ENCODE data around the gene PCP2. TPM values are rescaled to one million over a fixed set of nuclear protein-coding genes. Genes with fewer than 3 reads are reported as not detected.
A peak's percentile ranks its signal among the peaks of the same experiment; 100 is the strongest.

Gene PCP2
- total RNA-seq, 1 experiment from 2014 or later = not detected

GRCh38 chr19:7670790-7671189 is 37.3 kb upstream of the PCP2 start:
- Histone ChIP-seq H3K36me3 (ENCODE audit: low read depth, low read length) (no peaks in the 10 kb centered on the region), H2AFZ (ENCODE audit: low read length) (no peak overlapping the region), H3K9me2 (replicated peaks; ENCODE audit: low read length) (no peaks in the 10 kb centered on the region), H3K27me3 (ENCODE audit: low read length) (peaks cover 8% of the 10 kb centered on the region; the same call in 1 of the 2 replicates), H3F3A (ENCODE audit: low read length, unreplicated experiment) (no peaks in the 10 kb centered on the region), H3K79me2 (ENCODE audit: low read length) (no peaks in the 10 kb centered on the region), H3K4me2 (ENCODE audit: low read length) (no peak overlapping the region), H3K4me1 (ENCODE audit: insufficient read depth, low read length) (no peaks in the 10 kb centered on the region), H3K9me3 (ENCODE audit: low read length) (no peaks in the 10 kb centered on the region), H3K4me3 (ENCODE audit: low read length) (no peak overlapping the region), H3K9ac (ENCODE audit: low read length) (no peak overlapping the region), H4K20me1 (ENCODE audit: low read length) (no peaks in the 10 kb centered on the region), H3K27ac (ENCODE audit: low read length) (no peak overlapping the region)
- intact Hi-C loops (cut with micrococcal nuclease) = no loop called here
- ChIA-PET POLR2A (ENCODE audit: unreplicated experiment) (no interaction called here), CTCF (no interaction called here)
- no TSS peak for BruUV-seq (replicated peaks)
- TF ChIP-seq EZH2phosphoT487 (IDR thresholded peaks at IDR 0.05; ENCODE audit: borderline replicate concordance, low read length) (no peak), EZH2 (IDR thresholded peaks at IDR 0.05; ENCODE audit: low read length, unreplicated experiment) (no peak), CTCF (conservative IDR thresholded peaks at IDR 0.05; ENCODE audit: low read depth, low read length) (no peak)
- ATAC-seq (no peak), DNase-seq (no peak)

- Histone ChIP-seq H3K36me3 (ENCODE audit: low read depth, low read length) (no peaks in the 10 kb centered on the region), H3K79me2 (ENCODE audit: low read length) (no peaks in the 10 kb centered on the region), H4K20me1 (ENCODE audit: low read length) (no peaks in the 10 kb centered on the region), H3K4me3 (ENCODE audit: low read length) (no peak overlapping the region), H3K4me1 (ENCODE audit: insufficient read depth, low read length) (no peaks in the 10 kb centered on the region), H3K9me2 (replicated peaks; ENCODE audit: low read length) (no peaks in the 10 kb centered on the region), H3K27ac (ENCODE audit: low read length) (no peak overlapping the region), H3K9me3 (ENCODE audit: low read length) (no peaks in the 10 kb centered on the region), H3F3A (ENCODE audit: low read length, unreplicated experiment) (no peaks in the 10 kb centered on the region), H3K4me2 (ENCODE audit: low read length) (no peak overlapping the region), H2AFZ (ENCODE audit: low read length) (0 out of 2 replicates have a peak overlapping the region, but pooled peaks have one; percentile 30), H3K27me3 (ENCODE audit: low read length) (peaks cover 8% of the 10 kb centered on the region; the same call in 1 of the 2 replicates), H3K9ac (ENCODE audit: low read length) (no peak overlapping the region)
- CTCF ChIA-PET = interaction anchor here (1.2 kb wide), 1 partner anchor 11 kb away, joined by 5 read pairs; the partner anchor contains the start of gene TRAPPC5
- BruUV-seq (replicated peaks) = no TSS peak
- POLR2A ChIA-PET (ENCODE audit: unreplicated experiment) = no interaction called here
- no peak for ATAC-seq
- no peak for DNase-seq
- TF ChIP-seq EZH2 (IDR thresholded peaks at IDR 0.05; ENCODE audit: low read length, unreplicated experiment) (no peak), CTCF (conservative IDR thresholded peaks at IDR 0.05; ENCODE audit: low read depth, low read length) (no peak), EZH2phosphoT487 (IDR thresholded peaks at IDR 0.05; ENCODE audit: borderline replicate concordance, low read length) (no peak)
- intact Hi-C loops (cut with micrococcal nuclease) = no loop called here
These were observed 36.7 kb upstream of the PCP2 start for GRCh38 chr19:7670150-7670783.

GRCh38 chr19:7669641-7670040 is 36.1 kb upstream of the PCP2 start:
- no peaks in the 10 kb centered on the region for H3F3A ChIP-seq (ENCODE audit: low read length, unreplicated experiment)
- no peak overlapping the region for H2AFZ ChIP-seq (ENCODE audit: low read length)
- H3K27me3 ChIP-seq (ENCODE audit: low read length) = peaks cover 8% of the 10 kb centered on the region; the same call in 1 of the 2 replicates
- H3K9ac ChIP-seq (ENCODE audit: low read length) = no peak overlapping the region
- no peaks in the 10 kb centered on the region for H3K79me2 ChIP-seq (ENCODE audit: low read length)
- no peaks in the 10 kb centered on the region for H3K9me2 ChIP-seq (replicated peaks; ENCODE audit: low read length)
- CTCF ChIA-PET = interaction anchor here (0.8 to 1.2 kb wide), 2 partner anchors 11 to 101 kb away, joined by 4 to 5 read pairs; partner anchors contain the start of gene TRAPPC5
- no peak overlapping the region for H3K27ac ChIP-seq (ENCODE audit: low read length)
- no peak overlapping the region for H3K4me2 ChIP-seq (ENCODE audit: low read length)
- H4K20me1 ChIP-seq (ENCODE audit: low read length) = no peaks in the 10 kb centered on the region
- DNase-seq (no peak), ATAC-seq (no peak)
- H3K36me3 ChIP-seq (ENCODE audit: low read depth, low read length) = no peaks in the 10 kb centered on the region
- TF ChIP-seq CTCF (conservative IDR thresholded peaks at IDR 0.05; ENCODE audit: low read depth, low read length) (no peak), EZH2phosphoT487 (IDR thresholded peaks at IDR 0.05; ENCODE audit: borderline replicate concordance, low read length) (no peak), EZH2 (IDR thresholded peaks at IDR 0.05; ENCODE audit: low read length, unreplicated experiment) (no peak)
- H3K4me1 ChIP-seq (ENCODE audit: insufficient read depth, low read length) = no peaks in the 10 kb centered on the region
- no peak overlapping the region for H3K4me3 ChIP-seq (ENCODE audit: low read length)
- H3K9me3 ChIP-seq (ENCODE audit: low read length) = no peaks in the 10 kb centered on the region
- POLR2A ChIA-PET (ENCODE audit: unreplicated experiment) = no interaction called here
- intact Hi-C loops (cut with micrococcal nuclease) = no loop called here
- BruUV-seq (replicated peaks) = no TSS peak
